Activated effector memory CD4-positive, alpha-beta T cell treated with Interleukin-2 at 50 U/mL for 16 hours (primary cell): ENCODE results near the gene NXPH3.

Experiments
- DNase-seq: peaks from one replicate; pipeline ENCODE4 v3.0.0-alpha.2; 2020

The NXPH3 gene

DNA sequence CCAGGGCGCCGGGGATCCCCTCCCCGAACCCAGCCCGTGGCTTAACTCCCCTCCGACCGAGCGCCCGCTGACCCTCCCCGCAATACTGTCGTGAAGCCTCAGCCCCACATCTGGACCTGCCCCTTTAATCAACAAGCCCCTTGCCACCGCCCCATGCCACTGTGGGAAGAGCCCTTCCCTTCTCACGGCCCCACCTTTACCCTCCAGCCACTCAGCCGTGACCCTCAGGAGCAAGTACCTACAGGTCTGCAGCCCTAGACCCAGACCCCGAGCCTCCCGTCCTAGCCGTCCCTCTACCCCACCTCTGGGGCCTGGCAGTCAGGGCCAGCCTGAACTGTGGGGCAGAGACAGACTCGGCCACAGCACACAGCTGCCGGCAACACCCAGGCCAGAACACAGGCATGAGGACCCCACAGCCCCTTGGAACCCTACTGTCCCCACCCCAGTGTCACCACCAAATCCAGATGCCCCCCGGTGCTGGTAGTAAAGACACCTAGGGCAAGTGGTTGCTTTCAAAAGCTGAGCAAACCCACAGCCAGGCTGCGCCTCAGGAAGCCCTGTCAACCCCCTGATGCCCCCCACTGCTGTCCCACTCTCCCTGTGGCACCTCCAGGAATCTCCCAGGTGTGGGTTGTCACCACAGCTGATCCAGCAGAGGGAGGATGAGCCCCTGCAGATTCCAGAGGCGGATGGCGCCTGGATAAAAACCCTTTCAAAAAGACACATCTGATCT, 1.4 kb downstream of the NXPH3 start:
- no peak for DNase-seq

DNA sequence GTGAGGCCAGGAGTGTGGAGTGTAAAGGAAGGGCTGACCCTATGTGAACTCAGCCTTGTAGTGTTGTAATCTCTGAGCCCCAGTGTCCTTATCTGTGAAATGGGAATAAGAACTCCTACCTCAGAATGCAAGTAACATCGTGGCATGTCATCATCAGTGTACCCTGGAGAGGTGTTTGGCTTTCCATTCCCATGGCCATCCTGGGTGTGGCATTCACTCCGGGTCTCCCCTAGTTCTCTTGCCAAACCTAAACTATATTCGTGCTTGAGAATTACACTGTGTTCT, 1.9 kb downstream of the NXPH3 start:
- DNase-seq, result no peak

DNA sequence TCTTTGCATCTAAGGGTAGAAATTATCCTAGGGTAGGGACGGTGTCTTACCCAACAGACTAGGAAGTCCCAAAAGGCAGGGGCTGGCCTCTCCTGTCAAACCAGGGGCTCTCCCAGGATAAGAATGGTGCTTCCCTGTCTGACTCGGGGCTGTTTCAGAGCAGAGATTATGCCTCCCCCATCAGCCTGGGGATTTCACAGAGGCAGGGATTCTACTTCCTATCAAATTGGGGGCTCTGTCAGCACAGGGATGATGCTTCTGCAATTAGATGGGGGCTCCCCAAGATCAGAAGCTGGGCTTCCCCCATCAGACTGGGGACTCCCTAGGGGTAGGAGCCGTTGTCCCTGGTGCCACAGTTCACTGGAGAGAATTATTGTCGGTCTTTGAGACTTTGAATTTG, 2.3 kb downstream of the NXPH3 start:
- no peak for DNase-seq

DNA sequence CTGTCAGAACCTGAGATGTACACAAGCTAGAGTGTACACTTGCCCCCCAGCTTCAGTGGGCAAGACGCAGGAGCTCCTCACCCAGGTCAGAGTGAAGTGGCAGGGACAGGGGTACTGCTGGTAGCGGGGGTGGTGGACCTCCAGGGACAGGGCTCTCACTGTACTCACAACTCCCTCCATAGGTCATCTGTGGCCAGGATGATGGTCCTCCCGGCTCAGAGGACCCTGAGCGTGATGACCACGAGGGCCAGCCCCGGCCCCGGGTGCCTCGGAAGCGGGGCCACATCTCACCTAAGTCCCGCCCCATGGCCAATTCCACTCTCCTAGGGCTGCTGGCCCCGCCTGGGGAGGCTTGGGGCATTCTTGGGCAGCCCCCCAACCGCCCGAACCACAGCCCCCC, 2.7 kb downstream of the NXPH3 start:
- DNase-seq, result no peak

DNA sequence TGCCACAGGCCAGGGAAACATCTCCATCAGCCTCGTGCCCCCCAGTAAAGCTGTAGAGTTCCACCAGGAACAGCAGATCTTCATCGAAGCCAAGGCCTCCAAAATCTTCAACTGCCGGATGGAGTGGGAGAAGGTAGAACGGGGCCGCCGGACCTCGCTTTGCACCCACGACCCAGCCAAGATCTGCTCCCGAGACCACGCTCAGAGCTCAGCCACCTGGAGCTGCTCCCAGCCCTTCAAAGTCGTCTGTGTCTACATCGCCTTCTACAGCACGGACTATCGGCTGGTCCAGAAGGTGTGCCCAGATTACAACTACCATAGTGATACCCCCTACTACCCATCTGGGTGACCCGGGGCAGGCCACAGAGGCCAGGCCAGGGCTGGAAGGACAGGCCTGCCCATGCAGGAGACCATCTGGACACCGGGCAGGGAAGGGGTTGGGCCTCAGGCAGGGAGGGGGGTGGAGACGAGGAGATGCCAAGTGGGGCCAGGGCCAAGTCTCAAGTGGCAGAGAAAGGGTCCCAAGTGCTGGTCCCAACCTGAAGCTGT, 3.4 kb downstream of the NXPH3 start:
- DNase-seq, result no peak

DNA sequence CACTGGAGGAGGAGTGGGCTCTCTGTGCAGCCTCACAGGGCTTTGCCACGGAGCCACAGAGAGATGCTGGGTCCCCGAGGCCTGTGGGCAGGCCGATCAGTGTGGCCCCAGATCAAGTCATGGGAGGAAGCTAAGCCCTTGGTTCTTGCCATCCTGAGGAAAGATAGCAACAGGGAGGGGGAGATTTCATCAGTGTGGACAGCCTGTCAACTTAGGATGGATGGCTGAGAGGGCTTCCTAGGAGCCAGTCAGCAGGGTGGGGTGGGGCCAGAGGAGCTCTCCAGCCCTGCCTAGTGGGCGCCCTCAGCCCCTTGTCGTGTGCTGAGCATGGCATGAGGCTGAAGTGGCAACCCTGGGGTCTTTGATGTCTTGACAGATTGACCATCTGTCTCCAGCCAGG, 3.9 kb downstream of the NXPH3 start:
- DNase-seq, result no peak

DNA sequence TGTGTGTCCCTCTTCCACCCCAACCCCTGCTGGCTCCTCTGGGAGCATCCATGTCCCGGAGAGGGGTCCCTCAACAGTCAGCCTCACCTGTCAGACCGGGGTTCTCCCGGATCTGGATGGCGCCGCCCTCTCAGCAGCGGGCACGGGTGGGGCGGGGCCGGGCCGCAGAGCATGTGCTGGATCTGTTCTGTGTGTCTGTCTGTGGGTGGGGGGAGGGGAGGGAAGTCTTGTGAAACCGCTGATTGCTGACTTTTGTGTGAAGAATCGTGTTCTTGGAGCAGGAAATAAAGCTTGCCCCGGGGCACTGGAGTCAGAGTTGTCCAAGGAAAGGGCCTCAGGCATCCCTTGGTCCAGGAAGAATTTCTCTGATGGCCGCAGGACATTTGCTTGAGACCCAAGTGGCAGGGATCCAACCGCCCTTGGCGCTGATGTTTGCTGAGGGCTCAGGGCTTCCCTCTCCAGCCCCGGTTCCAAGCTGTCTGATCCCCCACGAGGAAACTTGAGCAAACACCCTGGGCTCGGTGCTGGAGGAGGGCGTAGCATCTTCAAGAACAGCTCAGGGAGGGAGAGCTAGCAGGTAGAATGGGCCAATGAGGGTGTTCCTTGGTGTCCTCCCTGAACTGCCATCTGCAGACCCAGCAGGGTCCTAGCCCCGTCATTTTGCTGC, 4.5 kb downstream of the NXPH3 start:
- DNase-seq, result no peak

DNA sequence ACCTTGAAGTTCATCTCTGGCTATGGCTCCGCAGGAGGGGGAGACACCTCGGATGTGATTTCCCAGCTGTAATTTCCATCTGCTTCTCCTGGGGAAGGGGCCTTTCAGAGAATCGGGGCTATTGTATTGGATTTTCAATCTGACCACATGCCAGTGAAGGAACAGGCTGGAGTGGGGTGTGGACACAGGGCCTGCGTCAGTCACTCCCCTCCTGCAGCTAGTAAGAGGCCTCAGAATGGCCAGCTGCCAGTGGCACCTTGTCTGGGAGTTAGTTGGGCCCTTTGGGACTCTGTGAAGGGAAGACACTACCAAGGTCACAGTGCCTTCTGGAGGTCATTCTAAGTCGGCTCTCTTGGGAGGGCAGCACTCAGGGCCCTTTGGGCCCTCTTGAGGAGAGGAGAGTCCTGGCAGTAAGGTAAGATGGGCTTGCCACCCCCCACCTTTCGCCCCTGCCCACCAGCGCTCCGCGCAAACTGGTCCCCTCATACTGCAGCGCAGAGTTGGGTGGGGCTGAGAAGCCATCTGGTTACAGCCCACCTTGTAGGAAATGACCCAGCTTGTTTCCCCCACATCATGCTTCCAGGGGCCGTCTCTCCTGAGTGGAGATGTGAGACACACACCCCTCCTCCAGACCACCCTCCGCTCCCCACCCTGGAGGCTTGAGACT, 5.4 kb downstream of the NXPH3 start:
- DNase-seq, result no peak

DNA sequence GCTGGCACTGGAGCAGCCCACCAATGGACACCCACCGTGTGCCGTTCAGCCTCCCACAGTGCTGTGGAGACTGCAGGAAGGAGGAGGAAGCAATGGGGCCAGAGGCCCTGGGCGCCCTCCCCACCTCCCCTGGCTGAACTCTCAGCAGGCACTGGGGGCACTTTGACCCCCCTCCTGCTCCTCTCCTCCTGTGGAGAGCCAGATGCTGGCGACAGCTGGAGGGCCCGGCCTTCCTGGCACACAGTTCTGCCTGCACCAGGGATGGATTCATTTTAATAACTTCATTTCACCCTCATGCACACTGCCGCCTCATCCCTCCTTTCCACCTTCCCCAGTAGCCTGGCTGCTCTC, 6.0 kb downstream of the NXPH3 start:
- no peak for DNase-seq

DNA sequence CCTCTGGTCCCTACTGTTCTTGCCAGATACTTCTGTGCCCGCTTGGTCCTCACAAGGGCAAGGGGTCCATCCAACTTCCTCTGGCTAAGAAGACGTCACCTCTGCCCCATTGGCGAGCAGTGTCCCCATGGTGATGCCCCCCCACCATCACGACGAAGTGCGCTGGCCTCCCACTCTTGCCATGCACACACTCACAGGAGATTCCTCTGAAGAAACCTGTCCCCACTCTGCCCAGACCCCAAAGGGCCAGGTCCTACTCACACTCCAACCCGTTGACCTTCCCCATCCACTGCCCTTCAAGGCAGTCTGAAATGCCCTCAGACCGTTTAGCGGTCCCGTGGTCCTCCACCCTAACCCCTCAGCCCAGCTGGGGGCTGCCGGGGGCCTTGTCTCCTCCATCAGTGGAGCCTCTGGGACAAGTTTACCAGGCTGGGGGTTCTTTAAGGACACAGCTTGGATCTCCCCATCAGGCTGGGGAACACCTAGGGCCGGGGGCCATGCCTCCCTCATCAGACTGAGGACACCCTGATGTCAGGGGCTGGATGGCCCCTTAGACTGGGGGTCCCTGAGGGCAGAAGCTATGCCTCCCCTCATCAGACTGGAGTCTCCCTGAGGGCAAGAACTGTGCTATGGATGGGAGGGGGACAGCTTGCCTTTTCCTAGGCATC, 6.5 kb downstream of the NXPH3 start:
- DNase-seq, result no peak

DNA sequence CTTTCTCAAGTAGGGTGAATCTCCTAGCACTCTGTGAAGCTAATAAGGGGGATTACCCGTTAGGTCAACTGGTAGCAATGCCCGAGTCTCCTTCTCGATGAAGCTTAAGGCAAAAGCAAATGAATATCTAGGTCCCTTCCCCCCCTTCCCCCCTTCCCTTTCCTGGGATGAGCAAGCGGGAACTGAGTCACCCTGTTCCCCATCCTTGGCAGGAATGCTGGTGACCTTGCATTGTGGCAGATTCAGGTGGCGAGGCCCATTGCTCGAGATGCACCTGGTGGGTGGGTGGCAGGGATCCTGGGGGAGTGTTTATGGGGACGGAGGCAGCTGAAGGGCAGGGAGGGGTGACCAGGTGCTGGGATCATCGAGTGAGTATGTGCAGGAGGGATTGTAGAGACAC, 7.1 kb downstream of the NXPH3 start:
- DNase-seq, result no peak

DNA sequence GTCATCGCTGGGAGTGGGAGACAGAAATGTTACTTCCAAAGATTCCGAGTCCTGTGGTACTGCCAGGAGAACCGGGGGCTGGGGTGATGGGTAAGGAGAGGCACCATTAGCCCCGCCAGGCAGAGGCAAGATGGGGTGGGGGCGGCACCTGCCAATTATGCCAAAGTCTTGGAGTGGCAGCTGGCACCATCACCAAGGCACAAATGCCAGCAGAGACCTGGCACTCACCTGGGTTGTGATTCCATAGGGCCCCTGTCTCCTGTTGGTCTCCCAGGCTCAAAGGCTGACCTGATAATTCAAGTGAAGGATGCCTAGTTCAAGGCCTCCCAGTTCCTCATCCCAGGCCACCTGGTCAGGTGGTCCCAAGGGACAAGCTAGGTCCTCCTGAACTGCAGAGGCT, 7.6 kb downstream of the NXPH3 start:
- DNase-seq, result no peak

DNA sequence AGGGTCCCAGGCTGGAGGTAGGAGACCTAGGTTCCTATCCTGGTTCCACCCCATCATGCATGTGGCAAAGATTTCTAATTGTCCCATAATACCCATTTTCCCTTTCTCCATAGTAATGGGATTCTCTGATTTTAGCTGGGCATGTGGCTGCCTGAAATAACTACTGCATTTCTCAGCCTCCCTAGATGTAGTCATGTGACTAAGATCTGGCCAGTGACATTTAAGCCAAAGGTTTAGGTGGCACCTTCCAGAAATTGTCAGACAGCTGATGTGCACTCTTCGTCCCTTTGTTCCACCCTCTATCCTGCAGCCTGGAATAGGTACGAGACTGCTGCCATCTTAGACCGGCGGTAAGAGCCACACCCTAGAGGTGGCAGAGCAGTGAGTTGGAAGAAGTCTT, 8.2 kb downstream of the NXPH3 start:
- no peak for DNase-seq

DNA sequence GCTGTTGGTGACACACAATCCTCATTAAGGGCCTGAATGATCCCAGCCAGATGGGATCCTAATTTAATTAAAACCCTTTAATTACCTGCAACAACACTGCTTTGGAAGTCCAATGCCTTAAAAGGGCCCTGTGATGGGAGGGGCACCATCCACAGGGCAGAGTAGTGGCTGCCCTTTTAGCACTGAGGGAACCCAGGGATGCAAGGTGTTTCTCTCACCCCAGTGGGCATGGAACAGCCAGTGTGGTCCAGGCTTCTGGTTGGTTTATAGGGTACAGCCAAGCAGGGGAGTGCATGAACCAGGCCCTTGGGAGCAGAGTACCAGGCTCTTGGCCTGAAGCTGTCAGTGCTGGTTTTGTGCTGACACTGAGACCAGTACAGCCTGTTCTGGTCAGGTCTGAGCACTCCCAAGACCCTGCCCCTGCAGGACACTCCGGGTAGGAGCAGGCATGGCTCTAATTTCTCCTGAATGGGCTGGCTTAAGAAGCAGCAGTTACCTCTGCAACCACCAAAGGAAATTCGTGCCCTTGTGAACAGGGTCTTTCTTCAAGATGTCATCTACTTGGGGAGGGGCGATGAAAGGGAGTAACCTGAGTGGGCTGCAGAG, 9.9 kb downstream of the NXPH3 start:
- no peak for DNase-seq

DNA sequence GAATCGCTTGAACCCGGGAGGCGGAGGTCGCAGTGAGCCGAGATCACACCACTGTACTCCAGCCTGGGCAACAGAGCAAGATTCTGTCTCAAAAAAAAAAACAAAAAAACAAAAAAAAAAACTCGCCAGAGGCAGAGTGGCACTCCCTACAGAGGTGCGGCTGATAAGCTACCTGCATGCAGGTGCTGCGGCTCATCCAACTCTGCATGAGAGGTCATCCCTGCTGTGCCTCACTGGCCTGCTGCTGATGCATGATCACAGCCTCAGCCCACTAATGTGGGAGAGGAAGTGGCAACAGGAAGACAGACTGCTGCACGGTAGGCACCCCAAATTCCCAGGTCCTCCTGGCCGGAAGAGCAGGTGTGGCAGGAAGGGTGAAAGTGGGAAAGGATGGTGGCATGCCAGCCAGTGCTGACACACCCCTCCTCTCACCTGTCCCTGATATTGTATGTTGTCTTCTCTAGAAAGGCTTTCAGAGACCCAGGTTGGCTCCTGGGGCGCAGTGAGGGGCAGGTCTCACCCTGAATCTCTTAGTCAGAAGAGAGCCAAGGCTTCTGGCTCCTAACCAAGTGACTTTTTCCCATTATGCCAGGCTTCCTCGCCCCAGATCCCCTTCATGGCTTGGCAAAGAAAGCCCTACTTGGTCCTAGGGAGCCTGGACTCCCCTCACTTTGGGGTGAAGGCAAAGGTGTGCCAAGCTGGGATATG, 11.8 kb downstream of the NXPH3 start:
- no peak for DNase-seq

DNA sequence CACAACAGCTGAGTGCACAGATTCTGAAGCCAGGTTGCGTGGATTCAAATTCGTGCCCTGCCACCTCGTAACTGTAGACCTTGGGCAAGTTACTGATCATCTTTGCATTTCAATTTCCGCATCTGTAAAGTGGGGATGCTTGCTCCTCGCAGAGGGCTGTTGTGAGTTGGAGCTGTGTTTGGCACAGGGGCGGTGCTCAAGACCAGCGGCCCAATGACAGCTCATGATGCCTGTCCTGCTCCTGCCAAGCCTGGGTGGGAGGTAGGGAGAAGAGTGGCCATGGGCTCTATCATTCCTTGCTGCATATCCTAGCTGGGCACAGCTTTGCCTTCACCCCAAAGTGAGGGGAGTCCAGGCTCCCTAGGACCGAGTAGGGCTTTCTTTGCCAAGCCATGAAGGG, 12.6 kb downstream of the NXPH3 start:
- DNase-seq, result no peak

DNA sequence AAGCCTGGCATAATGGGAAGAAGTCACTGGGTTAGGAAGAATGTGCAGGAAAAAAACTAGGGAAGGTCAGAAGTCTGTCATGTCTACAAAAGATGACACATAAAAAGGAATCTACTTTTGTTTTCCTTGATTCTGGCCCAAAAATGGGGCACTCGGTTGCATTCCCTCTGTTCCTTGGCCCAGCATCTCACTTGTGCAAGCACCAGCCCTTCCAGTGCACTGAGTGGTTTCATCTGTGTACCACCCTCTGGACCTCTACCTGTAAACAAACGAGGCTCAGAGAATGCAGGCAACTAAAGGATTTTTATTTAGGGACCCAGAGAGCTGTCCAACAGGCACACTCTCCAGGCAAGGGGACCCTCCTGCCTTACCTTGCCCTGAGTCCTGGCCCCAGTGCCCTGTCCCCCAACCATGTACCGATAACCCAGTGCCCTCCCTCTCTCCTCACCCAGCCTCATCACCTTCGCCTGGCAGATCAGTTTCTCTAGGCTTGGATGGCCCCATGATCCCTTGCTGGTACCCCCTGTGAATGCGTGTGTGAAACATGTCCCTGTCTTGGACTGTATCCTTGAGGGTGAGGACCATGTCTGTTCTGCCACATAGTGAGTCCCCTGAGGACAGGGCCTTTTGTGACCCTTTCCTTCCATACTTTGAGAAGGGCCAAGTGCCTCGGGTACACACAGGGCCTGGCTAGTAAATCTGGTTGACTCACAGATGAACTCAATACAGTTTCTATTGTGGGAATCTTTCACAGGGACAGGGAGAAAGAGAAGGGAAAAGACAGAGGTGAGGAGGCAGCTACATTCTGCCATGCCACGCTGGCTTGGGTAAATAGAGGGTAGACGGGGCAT, 13.3 kb downstream of the NXPH3 start:
- DNase-seq, result no peak

DNA sequence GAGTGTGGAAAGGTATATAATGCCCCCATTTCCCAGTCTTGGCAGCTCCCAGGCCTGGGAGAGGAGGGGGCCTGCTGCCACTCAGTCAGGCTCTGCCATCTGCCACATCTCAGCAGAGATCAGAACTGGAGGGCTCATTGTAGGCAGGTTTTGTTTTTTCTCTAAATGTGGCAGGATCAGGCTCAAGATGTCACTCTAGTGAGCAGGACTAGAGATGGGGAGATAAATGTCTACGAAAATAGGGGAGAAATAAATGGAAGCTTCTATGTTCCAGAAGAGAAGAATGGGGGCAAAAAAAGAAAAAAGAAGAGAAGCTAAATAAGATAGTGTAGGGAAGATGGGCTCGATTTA, 13.9 kb downstream of the NXPH3 start:
- DNase-seq, result no peak

DNA sequence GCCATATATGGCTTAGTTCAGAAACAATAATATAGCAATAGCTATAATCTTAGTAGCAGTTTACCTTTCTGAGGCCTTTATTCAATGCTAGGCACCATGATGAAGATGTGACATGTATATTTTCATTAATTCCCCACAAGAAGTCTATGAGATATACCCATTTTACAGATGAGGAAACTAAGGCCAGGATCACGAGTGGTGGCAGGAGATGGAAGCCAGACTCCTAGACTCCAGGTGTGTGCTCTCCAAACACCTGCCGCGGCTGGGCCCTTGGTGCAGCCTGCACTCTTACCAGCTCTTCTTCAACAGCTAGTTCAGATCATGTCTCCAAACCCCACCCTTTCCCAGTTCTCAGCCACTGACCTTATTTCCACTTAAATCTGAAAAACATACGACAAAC, 15.2 kb downstream of the NXPH3 start:
- no peak for DNase-seq

DNA sequence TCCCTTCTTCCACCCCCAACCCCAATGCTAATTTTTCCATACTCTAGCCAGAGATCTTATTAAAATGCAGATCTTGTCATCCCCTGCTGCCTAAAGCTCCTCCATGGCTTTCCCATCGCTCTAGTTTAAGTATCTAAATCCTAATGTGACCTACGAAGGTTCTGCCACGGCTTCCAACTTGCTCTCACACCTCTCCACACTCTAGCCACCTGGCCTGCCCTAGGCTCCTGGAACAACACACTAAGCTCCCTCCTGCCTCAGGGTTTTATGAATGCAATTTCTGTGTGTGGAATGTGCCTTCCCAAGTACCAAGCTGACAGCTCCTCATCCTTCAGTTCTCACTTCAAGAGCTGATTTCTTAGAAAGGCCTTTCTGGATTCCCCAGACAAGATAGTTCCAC, 16.6 kb downstream of the NXPH3 start:
- DNase-seq, result no peak

DNA sequence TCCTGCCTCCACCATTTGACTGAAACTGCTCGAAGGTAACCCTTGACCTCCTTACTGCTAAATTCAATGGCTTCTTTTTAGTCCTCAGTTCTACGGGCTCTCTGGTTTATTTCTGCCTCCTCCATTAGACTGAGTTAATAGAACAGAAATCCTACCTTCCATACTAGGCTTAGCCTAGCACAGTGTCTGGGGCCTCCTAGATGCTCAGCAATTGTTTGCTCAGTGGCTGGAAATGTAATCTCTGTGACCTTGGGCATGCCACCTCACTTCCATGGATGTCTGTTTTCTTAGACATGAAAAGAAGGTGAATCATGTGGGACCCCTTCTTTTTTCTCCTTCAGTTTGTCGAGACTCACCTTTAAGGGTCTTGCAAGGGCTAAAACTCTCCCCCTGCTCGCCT, 19.7 kb downstream of the NXPH3 start:
- DNase-seq, result no peak

DNA sequence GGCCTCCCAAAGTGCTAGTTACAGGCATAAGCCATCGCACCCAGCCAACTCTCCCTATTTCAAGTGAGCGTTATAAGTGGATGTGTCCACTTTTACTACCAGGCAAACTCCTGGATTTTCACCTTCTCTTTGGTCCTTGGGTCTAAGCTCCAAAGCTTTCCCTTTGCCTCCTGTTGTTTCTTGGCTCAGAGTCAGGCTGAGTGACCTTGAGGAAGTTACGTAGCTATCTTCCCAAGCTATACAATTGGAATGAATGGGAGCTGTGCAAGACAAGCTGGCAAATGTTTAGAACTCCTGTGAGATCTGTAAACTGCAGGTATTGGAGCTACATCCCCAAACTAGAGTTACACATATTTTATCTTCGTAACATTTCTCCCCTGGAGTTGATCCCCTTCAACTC, 20.3 kb downstream of the NXPH3 start:
- DNase-seq, result no peak
